Measurements from ENCODE around the gene MAPK8IP1.

MAPK8IP1 gene

GRCh38 chr11:45927684-45928413 lies 42.4 kb downstream of the MAPK8IP1 start:
- CTCF ChIA-PET, result interaction anchor here (1.0 kb wide), 1 partner anchor 37 kb away, joined by 4 read pairs; no protein-coding TSS in a partner anchor
- TF ChIP-seq, protein P1, sequence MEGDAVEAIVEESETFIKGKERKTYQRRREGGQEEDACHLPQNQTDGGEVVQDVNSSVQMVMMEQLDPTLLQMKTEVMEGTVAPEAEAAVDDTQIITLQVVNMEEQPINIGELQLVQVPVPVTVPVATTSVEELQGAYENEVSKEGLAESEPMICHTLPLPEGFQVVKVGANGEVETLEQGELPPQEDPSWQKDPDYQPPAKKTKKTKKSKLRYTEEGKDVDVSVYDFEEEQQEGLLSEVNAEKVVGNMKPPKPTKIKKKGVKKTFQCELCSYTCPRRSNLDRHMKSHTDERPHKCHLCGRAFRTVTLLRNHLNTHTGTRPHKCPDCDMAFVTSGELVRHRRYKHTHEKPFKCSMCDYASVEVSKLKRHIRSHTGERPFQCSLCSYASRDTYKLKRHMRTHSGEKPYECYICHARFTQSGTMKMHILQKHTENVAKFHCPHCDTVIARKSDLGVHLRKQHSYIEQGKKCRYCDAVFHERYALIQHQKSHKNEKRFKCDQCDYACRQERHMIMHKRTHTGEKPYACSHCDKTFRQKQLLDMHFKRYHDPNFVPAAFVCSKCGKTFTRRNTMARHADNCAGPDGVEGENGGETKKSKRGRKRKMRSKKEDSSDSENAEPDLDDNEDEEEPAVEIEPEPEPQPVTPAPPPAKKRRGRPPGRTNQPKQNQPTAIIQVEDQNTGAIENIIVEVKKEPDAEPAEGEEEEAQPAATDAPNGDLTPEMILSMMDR (conservative IDR thresholded peaks at IDR 0.05; ENCODE audit: low read depth), result no peak
- peak overlapping the region; percentile 100 for H3K27ac ChIP-seq
- POLR2A ChIA-PET (ENCODE audit: low non-redundant PET), result no interaction called here
- no peak for DNase-seq (ENCODE audit: low spot score)

GRCh38 chr11:45928535-45929215 lies 43.2 kb downstream of the MAPK8IP1 start:
- TF ChIP-seq, protein P1 (conservative IDR thresholded peaks at IDR 0.05; ENCODE audit: low read depth), result no peak
- H3K27ac ChIP-seq, result peak overlapping the region; percentile 100
- CTCF ChIA-PET, result interaction anchor here (1.0 kb wide), 1 partner anchor 36 kb away, joined by 4 read pairs; no protein-coding TSS in a partner anchor
- peak; percentile 53 for DNase-seq (ENCODE audit: low spot score)
- POLR2A ChIA-PET (ENCODE audit: low non-redundant PET), result no interaction called here

DNA sequence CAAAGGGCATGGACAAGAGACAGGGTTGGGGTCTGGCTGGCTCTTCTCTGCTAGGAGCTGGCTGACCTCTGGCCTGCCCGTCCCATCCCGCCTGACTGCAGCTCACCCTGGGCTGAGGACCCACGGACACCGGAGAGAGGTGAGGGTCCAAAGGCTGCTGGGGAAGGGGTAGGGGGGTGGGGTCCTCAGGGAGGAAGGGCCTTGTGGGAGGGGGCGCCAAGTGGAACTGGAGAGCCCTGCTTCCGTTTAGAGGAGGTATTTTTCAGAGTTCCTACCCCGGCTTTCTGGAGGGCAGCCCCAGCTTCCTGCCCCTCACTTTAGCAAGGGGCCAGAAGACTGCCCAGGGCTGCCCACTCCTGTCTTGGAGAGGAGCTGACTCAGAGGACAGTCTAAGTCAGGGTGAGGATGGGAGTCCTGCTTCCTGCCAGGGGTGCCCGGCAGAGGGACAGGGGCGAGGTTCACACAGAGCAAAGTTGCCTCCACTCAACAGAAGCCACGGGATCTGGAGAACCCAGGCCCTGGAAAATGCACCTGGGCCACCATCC lies 44.1 kb downstream of the MAPK8IP1 start:
- DNase-seq (ENCODE audit: low spot score), result peak; percentile 49
- TF ChIP-seq, protein P1 (conservative IDR thresholded peaks at IDR 0.05; ENCODE audit: low read depth), result no peak
- H3K27ac ChIP-seq, result peak overlapping the region; percentile 100
- ChIA-PET CTCF (interaction anchor here (1.0 kb wide), 1 partner anchor 86 kb away, joined by 3 read pairs; no protein-coding TSS in a partner anchor), POLR2A (ENCODE audit: low non-redundant PET) (interaction anchor here (0.7 kb wide), 1 partner anchor 1460 kb away, joined by 7 read pairs; no protein-coding TSS in a partner anchor)

GRCh38 chr11:45930031-45930794 lies 44.8 kb downstream of the MAPK8IP1 start:
- CTCF ChIA-PET, result interaction anchor here (0.6 to 1.1 kb wide), 4 partner anchors 8 to 1263 kb away, joined by 3 to 6 read pairs (median 3); partner anchors contain the start of gene LARGE2
- POLR2A ChIA-PET (ENCODE audit: low non-redundant PET), result interaction anchor here (0.9 kb wide), 1 partner anchor 12 kb away, joined by 3 read pairs; the partner anchor contains the start of gene PEX16

DNA sequence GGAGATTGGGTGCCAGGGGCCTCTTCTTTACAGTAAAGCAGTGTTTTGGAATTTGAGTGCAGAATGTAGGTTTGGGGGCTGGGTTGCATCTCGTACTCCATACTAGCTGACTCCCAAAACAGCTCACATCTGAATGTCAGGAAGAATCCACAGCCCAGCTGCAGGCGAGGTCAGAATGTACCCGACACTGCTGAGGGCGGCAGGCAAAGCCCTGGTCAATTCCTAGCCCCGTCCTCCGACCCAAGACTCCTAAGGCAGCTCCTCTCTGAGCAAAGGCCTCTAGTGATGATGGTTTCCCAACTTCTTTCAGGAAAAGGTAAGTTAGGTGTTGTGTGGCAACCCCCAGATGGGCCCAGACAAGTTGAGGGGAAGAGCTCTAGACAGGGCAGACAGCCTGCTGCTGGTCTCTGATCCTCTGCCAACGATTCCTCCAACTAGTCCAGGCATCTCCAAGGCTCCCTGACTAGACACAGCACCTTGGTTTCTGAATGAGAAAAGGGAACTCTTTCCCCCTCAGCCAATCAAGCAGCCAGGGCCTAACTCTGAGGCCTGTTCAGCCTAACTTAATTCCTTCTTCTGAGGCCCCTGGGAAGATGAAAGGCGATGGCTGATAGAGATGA lies 45.6 kb downstream of the MAPK8IP1 start:
- CTCF ChIA-PET, result interaction anchor here (0.7 to 1.1 kb wide), 4 partner anchors 9 to 615 kb away, joined by 3 to 6 read pairs (median 4); partner anchors contain the start of gene LARGE2
- H3K27ac ChIP-seq, result peak overlapping the region; percentile 100
- TF ChIP-seq, protein P1 (conservative IDR thresholded peaks at IDR 0.05; ENCODE audit: low read depth), result no peak
- peak; percentile 86 for DNase-seq (ENCODE audit: low spot score)
- POLR2A ChIA-PET (ENCODE audit: low non-redundant PET), result interaction anchor here (0.9 to 1.0 kb wide), 2 partner anchors 9 to 13 kb away, joined by 3 to 4 read pairs; partner anchors contain the start of genes LARGE2 and PEX16

More at GRCh38 chr11:45930031-45930794, 44.8 kb downstream of the MAPK8IP1 start:
- DNase-seq (ENCODE audit: low spot score), result no peak
- H3K27ac ChIP-seq, result peak overlapping the region; percentile 100
- TF ChIP-seq, protein P1 (conservative IDR thresholded peaks at IDR 0.05; ENCODE audit: low read depth), result no peak

All from RWPE1 (cell line).